ENCODE measurements around the gene LIAS.
A peak's percentile ranks its signal among the peaks of the same experiment; 100 is the strongest.
"Not testable (repeated sequence)": the region's sequence is repeated elsewhere in the genome, so short reads cannot be mapped to it uniquely, and the experiment has no call there.

Gene LIAS

DNA sequence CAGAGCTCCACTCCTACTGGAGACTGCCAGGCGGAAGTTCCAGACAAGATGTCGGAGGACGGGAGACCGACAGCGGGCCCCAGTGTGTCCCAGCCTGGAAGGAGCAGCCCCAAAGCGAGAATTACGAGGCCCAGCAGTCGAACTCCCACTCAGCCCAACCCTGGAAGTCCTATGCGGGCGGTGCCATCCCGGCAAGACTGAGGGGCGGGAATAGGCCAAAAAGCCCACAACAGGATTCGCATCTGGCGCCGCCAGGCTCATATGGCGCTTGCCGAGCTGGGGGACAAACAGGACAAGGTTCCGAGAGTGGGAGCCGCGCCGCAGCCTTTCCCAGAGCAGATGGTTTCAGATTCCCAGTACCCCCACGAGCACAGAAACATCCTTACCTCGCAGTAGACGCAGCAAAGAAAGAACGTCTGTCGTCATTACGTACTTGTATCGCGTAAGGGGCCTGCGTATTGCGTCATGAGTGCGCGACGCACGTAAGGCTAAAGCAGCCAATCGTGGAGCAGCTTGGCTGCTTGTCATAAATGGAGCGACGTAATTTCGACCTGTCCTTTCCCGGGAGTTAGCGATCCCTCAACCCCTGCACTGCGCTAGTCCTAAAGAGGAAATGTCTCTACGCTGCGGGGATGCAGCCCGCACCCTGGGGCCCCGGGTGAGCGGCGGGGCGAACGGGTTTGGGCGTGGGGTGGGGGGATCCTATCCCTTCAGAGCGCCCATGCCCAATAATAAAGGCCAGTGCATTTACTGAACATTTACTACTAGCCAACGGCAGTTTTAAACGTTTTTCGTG lies at the start of gene LIAS, which contains the start of gene RPL9:
Gene LIAS (plus strand): TSS at position 552 of the 796 bp plus-strand sequence. CDS start 62 bp downstream, at position 614.
Gene RPL9 (minus strand): TSS at position 418 of the 796 bp plus-strand sequence. CDS start 483 bp downstream, outside the sequence.
- POLR2A ChIA-PET = interaction anchor here (0.5 to 1.7 kb wide), 4 partner anchors 11 to 1581 kb away, joined by 3 to 10 read pairs (median 4); no protein-coding TSS in a partner anchor
- peak; percentile 96 for DNase-seq (ENCODE audit: extremely low spot score)
- CTCF ChIA-PET = interaction anchor here (0.9 to 4.8 kb wide), 4 partner anchors 10 to 517 kb away, joined by 3 to 24 read pairs (median 4); no protein-coding TSS in a partner anchor
- TF ChIP-seq, protein P1, sequence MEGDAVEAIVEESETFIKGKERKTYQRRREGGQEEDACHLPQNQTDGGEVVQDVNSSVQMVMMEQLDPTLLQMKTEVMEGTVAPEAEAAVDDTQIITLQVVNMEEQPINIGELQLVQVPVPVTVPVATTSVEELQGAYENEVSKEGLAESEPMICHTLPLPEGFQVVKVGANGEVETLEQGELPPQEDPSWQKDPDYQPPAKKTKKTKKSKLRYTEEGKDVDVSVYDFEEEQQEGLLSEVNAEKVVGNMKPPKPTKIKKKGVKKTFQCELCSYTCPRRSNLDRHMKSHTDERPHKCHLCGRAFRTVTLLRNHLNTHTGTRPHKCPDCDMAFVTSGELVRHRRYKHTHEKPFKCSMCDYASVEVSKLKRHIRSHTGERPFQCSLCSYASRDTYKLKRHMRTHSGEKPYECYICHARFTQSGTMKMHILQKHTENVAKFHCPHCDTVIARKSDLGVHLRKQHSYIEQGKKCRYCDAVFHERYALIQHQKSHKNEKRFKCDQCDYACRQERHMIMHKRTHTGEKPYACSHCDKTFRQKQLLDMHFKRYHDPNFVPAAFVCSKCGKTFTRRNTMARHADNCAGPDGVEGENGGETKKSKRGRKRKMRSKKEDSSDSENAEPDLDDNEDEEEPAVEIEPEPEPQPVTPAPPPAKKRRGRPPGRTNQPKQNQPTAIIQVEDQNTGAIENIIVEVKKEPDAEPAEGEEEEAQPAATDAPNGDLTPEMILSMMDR (IDR thresholded peaks at IDR 0.05; ENCODE audit: control extremely low read depth, extremely low read depth, low read depth, missing control alignments) = no peak

DNA sequence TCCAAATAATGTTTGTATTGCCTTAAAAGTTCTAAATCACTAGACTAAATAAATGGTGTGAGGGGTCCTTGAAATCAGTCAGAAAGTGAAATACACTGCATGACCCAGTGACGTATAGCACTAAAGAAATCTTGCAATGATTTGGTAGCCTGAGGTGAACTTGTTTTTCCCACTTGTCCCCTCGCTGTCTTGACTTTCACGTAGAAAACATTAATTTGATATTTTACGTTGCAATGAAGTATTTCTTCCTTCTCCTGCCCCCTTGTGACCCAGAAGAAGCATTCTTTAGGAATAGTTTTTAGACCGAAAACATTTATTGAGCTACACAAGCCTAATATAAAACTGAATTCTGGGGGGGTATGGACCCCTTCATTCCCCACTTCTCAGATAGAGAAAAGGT lies 48.4 kb upstream of the LIAS start:
- ChIA-PET CTCF (no interaction called here), POLR2A (no interaction called here)
- DNase-seq (ENCODE audit: extremely low spot score) = no peak
- TF ChIP-seq, protein P1 (IDR thresholded peaks at IDR 0.05; ENCODE audit: control extremely low read depth, extremely low read depth, low read depth, missing control alignments) = peak; percentile 24

DNA sequence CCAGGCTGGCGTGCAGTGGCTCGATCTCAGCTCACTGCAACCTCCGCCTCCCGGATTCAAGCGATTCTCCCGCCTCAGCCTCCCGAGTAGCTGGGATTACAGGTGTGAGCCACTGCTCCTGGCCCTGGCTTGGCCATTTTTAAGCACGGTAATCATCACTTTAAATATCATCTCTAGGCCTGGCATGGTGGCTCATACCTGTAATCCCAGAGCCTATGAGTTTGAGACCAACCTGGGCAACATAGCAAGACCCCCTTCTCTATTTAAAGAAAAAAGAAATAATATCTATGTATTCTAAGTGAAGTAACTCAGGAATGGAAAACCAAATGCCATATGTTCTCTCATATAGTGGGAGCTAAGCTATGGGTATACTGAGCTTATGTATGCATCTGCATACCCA lies 47.3 kb upstream of the LIAS start:
- POLR2A ChIA-PET; DNase-seq (ENCODE audit: extremely low spot score): not testable (repeated sequence)
- CTCF ChIA-PET = interaction anchor here (1.3 kb wide), 1 partner anchor 24 kb away, joined by 3 read pairs; no protein-coding TSS in a partner anchor

DNA sequence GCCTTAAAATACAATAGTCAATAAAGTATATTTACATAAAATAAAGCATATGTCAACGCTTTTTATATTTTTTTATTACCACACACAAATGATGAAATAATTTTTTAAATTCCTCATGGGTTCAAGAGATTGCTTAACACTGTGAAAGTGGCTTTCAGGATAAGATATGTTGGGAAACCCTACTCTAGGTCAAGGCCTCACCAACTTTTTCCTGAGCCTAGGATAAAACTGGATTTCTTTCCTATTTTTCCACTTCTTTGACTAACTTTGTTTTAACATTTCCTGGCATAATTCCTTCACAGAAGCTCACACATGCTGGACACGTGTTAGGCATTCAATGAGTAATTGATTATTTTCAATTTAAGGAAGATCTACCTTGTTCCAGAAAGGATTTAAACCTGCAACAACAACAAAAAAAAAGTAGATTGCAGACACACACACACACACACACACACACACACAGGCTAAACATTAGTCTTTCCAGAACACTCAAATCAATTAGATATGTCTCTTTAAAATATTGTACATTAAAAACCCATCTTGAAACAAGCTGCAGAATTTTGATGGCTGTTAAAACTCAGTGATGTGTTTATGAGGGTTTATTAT lies 43.1 kb upstream of the LIAS start:
- ChIA-PET CTCF (interaction anchor here (1.1 to 1.8 kb wide), 3 partner anchors 12 to 23 kb away, joined by 3 to 8 read pairs (median 4); no protein-coding TSS in a partner anchor), POLR2A (interaction anchor here (1.0 kb wide), 1 partner anchor 33 kb away, joined by 4 read pairs; no protein-coding TSS in a partner anchor)
- no peak for DNase-seq (ENCODE audit: extremely low spot score)
- TF ChIP-seq, protein P1 (IDR thresholded peaks at IDR 0.05; ENCODE audit: control extremely low read depth, extremely low read depth, low read depth, missing control alignments) = no peak

DNA sequence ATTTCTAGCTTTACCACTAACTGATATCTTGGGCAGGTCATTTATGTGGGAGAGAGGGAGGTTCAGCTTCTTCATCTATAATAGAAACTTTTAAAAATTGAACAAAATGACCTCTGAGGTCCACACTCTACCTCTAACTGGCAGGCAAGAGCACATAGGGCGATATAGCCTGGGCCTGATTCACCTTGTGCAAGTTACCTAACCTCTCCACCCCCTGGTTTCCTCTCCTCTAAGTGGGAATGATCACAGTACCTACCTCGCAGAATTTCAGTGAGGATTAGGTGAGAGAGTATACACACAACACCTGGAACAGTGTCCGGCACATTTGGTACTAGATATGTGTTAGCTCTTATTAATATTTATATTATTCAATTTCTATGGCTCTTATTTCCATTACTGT lies 36.6 kb upstream of the LIAS start:
- ChIA-PET CTCF (interaction anchor here (1.0 to 2.4 kb wide), 3 partner anchors 8 to 14 kb away, joined by 3 to 7 read pairs (median 6); no protein-coding TSS in a partner anchor), POLR2A (no interaction called here)
- no peak for DNase-seq (ENCODE audit: extremely low spot score)
- TF ChIP-seq, protein P1 (IDR thresholded peaks at IDR 0.05; ENCODE audit: control extremely low read depth, extremely low read depth, low read depth, missing control alignments) = no peak

DNA sequence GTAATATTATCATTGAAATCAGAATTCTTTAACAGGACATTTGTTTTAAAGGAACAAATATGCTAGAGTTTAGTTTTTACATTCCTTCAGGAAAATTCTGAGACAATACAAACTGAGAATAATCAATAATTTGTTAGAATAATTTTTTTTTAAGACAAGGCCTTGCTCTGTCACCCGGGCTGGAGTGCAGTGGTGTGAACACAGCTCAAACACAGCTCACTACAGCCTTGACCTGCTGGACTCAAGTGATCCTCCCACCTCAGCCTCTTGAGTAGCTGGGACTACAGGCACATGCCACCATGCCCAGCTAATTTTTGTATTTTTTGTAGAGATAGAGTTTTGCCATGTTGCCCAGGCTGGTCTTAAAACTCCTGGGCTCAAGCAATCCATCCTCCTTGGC lies 33.6 kb upstream of the LIAS start:
- DNase-seq (ENCODE audit: extremely low spot score); CTCF ChIA-PET; POLR2A ChIA-PET: not testable (repeated sequence)

DNA sequence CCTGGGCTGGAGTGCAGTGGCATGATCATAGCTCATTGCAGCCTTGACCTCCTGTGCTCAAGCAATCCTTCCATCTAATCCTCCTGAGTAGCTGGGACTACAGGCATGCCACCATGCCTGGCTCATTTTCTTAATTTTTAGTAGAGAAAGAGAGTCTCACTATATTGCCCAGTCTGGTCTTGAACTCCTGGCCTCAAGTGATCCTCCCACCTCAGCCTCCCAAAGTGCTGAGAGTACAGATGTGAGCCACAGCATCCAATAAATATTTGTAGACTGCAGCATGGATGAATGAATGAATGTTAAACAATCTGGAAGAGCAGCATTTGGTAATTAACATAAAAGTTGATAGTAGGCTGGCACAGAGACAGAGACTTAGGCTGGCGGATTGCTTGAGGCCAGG lies 32.1 kb upstream of the LIAS start:
- ChIA-PET POLR2A (no interaction called here), CTCF (interaction anchor here (1.5 to 1.9 kb wide), 2 partner anchors 10 to 12 kb away, joined by 4 to 8 read pairs; no protein-coding TSS in a partner anchor)
- TF ChIP-seq, protein P1 (IDR thresholded peaks at IDR 0.05; ENCODE audit: control extremely low read depth, extremely low read depth, low read depth, missing control alignments) = no peak
- no peak for DNase-seq (ENCODE audit: extremely low spot score)

Measured in GM10248 (cell line).